GM23338 (cell line): ENCODE results near the gene TUBAL3. TPM values are rescaled to one million over a fixed set of nuclear protein-coding genes. Genes with fewer than 3 reads are reported as not detected.

Source experiments
- ATAC-seq: fragments of 200-7000 bp; cut with Tn5 transposase; 3 replicates; pipeline ENCODE4 v1.9.1; 2020
- DNase-seq: peaks from one replicate; pipeline ENCODE4 v3.0.0-alpha.2; 2015; ENCODE audit warnings: low spot score
- H2AFZ ChIP-seq: fragments of 200-600 bp; sonication (generic); 2 replicates; pipeline ENCODE4 v1.8.0; 2016; ENCODE audit warnings: antibody characterized with exemption, mild to moderate bottlenecking, moderate library complexity
- H3F3A ChIP-seq: fragments of 200-600 bp; sonication (generic); replicated peaks from 2 replicates; pipeline ENCODE4 v1.8.0; 2017; ENCODE audit warnings: antibody characterized with exemption, mixed run types, low read depth
- H3K27ac ChIP-seq: fragments of 200-600 bp; sonication (generic); 2 replicates; pipeline ENCODE4 v1.6.1; 2016; ENCODE audit warnings: low read depth
- H3K27me3 ChIP-seq: fragments of 200-600 bp; sonication (generic); 2 replicates; pipeline ENCODE4 v1.8.0; 2016; ENCODE audit warnings: mild to moderate bottlenecking, mixed run types, moderate library complexity; ENCODE audit not compliant: insufficient read depth
- H3K36me3 ChIP-seq: fragments of 200-600 bp; sonication (generic); 2 replicates; pipeline ENCODE4 v1.8.0; 2016; ENCODE audit warnings: mild to moderate bottlenecking; ENCODE audit not compliant: insufficient read depth
- H3K4me1 ChIP-seq: fragments of 200-600 bp; sonication (generic); 2 replicates; pipeline ENCODE4 v1.8.0; 2016; ENCODE audit warnings: mild to moderate bottlenecking, moderate library complexity; ENCODE audit not compliant: insufficient read depth
- H3K4me2 ChIP-seq: fragments of 200-600 bp; sonication (generic); 2 replicates; pipeline ENCODE4 v1.7.1; 2017; ENCODE audit warnings: mixed run types
- H3K4me3 ChIP-seq: fragments of 200-600 bp; sonication (generic); 2 replicates; pipeline ENCODE4 v1.6.1; 2016; ENCODE audit warnings: mixed run types
- H3K79me2 ChIP-seq: fragments of 200-600 bp; sonication (generic); replicated peaks from 2 replicates; pipeline ENCODE4 v1.8.0; 2017; ENCODE audit warnings: mild to moderate bottlenecking; ENCODE audit not compliant: insufficient read depth
- H3K9me2 ChIP-seq: fragments of 200-600 bp; sonication (generic); 2 replicates; pipeline ENCODE4 v1.8.0; 2017; ENCODE audit not compliant: insufficient read depth
- H4K20me1 ChIP-seq: fragments of 200-600 bp; sonication (generic); replicated peaks from 2 replicates; pipeline ENCODE4 v1.8.0; 2017; ENCODE audit warnings: mild to moderate bottlenecking; ENCODE audit not compliant: insufficient read depth
- H3K27ac Mint-ChIP-seq: 2 replicates; pipeline ENCODE4 v1.8.0; 2020; ENCODE audit warnings: inconsistent platforms, mild to moderate bottlenecking, moderate library complexity, mixed read lengths
- H3K27me3 Mint-ChIP-seq: 3 replicates; pipeline ENCODE4 v1.8.0; 2022; ENCODE audit warnings: low read depth, mild to moderate bottlenecking, moderate library complexity, mixed read lengths, inconsistent platforms; ENCODE audit not compliant: insufficient read depth, poor library complexity
- H3K36me3 Mint-ChIP-seq: 3 replicates; pipeline ENCODE4 v1.8.0; 2021; ENCODE audit warnings: low read depth, mild to moderate bottlenecking, inconsistent platforms, moderate library complexity, mixed read lengths
- H3K4me1 Mint-ChIP-seq: 3 replicates; pipeline ENCODE4 v1.8.0; 2020; ENCODE audit warnings: mild to moderate bottlenecking, inconsistent platforms, mixed read lengths
- H3K4me3 Mint-ChIP-seq: 3 replicates; pipeline ENCODE4 v1.8.0; 2021; ENCODE audit warnings: moderate library complexity, mild to moderate bottlenecking, inconsistent platforms, mixed read lengths
- H3K9me3 Mint-ChIP-seq: 3 replicates; pipeline ENCODE4 v1.8.0; 2020; ENCODE audit warnings: moderate library complexity, mild to moderate bottlenecking, inconsistent platforms, mixed read lengths
- CREB1 ChIP-seq: fragments of 250-450 bp; sonication (Bioruptor Pico); IDR thresholded peaks from 2 replicates; pipeline ENCODE4 v1.5.0; 2020; ENCODE audit warnings: low read depth, mild to moderate bottlenecking, moderate library complexity
- CTCF ChIP-seq, 2 experiments: fragments of 200-600 bp in 1 of 2; sonication (generic) in 1 of 2; conservative IDR thresholded peaks; 2 replicates each; pipeline versions ENCODE4 v1.5.1 to v1.6.1; 2016 to 2017; ENCODE audit warnings: antibody characterized with exemption in 2 of 2, low read depth in 2 of 2, mild to moderate bottlenecking in 2 of 2, moderate library complexity in 1 of 2
- EZH2 ChIP-seq: fragments of 200-600 bp; sonication (generic); IDR thresholded peaks from one replicate; pipeline ENCODE4 v1.8.0; 2017; ENCODE audit warnings: antibody characterized with exemption, mild to moderate bottlenecking, low read depth; ENCODE audit not compliant: unreplicated experiment
- JUNB ChIP-seq: IDR thresholded peaks from one replicate; pipeline ENCODE4 v1.6.1; 2016; ENCODE audit warnings: antibody characterized with exemption; ENCODE audit not compliant: unreplicated experiment
- NANOG ChIP-seq: IDR thresholded peaks from 2 replicates; pipeline ENCODE4 v1.6.1; 2016; ENCODE audit warnings: antibody characterized with exemption, borderline replicate concordance
- POLR2AphosphoS5 ChIP-seq: IDR thresholded peaks from 2 replicates; pipeline ENCODE4 v1.6.1; 2016; ENCODE audit warnings: antibody characterized with exemption, low read depth
- REST ChIP-seq: IDR thresholded peaks from one replicate; pipeline ENCODE4 v1.6.1; 2018; ENCODE audit warnings: antibody characterized with exemption; ENCODE audit not compliant: unreplicated experiment
- STAT1 ChIP-seq: IDR thresholded peaks from one replicate; pipeline ENCODE4 v1.6.1; 2016; ENCODE audit warnings: antibody characterized with exemption; ENCODE audit not compliant: unreplicated experiment
- ZNF114 ChIP-seq: fragments of 250-450 bp; sonication (Bioruptor Pico); IDR thresholded peaks from 2 replicates; pipeline ENCODE4 v1.5.0; 2020; ENCODE audit warnings: mild to moderate bottlenecking, moderate library complexity
- ZNF331 ChIP-seq: fragments of 250-450 bp; sonication (Bioruptor Pico); IDR thresholded peaks from 2 replicates; pipeline ENCODE4 v1.5.0; 2020; ENCODE audit warnings: low read depth, mild to moderate bottlenecking, moderate library complexity
- polyA plus RNA-seq: library from polyadenylated mRNA; unstranded; fragments of >200 nt; fragmentation: Nextera tagmentation; extraction: Ambion mirVana; gene quantifications from 2 replicates; pipeline ENCODE4 v1.2.1, GENCODE V29; 2016
- total RNA-seq: library from RNA; depleted of rRNA; stranded (reverse); fragments of >200 nt; shearing (Covaris generic); gene quantifications from 2 replicates; pipeline ENCODE4 v1.2.3, GENCODE V29; 2014
- TF ChIP-seq, protein P1 (sequence below): IDR thresholded peaks from 2 replicates; pipeline ENCODE4 v1.6.1; 2016; ENCODE audit warnings: antibody characterized with exemption

Gene TUBAL3
- total and polyA plus RNA-seq, 2 experiments from 2014 or later: not detected

DNA sequence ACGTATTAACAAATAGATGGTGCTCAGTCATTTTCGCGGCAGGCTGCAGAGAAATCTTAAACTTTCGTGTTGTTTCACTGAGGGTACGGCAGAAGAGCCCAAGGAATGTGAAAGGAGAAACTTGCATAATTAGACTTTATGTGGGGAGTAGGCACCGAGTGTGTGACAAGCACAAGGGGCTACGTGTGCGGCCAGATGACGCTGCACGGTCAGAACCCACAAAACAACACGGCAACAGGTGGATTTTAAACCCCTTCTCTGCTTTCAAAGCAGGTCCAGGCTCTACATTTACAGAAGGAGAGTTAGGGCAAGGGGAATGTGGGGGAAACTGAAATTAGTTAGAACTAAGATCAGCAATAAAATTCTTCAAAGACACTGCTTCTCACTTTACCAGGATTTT is 40.3 kb downstream of the TUBAL3 start:
- TF ChIP-seq STAT1 (no peak), ZNF331 (CRISPR knock-in tag) (no peak)
- Mint-ChIP-seq H3K9me3 (peaks cover 6% of the 10 kb centered on the region), H3K27me3 (peaks cover 9% of the 10 kb centered on the region), H3K4me1 (no peaks in the 10 kb centered on the region), H3K36me3 (0 out of 3 replicates have a peak, but pooled peaks cover 2% of the 10 kb centered on the region), H3K27ac (no peak overlapping the region), H3K4me3 (no peak overlapping the region)
- no peak overlapping the region for H2AFZ ChIP-seq
- H3K4me2 ChIP-seq: no peak overlapping the region
- H3K9me2 ChIP-seq: peaks cover 6% of the 10 kb centered on the region; the same call in 1 of the 2 replicates
- no peaks in the 10 kb centered on the region for H3K4me1 ChIP-seq
- no peak overlapping the region for H3K27ac ChIP-seq
- no peak overlapping the region for H3K4me3 ChIP-seq
- no peaks in the 10 kb centered on the region for H3F3A ChIP-seq
- no peaks in the 10 kb centered on the region for H3K36me3 ChIP-seq
- no peaks in the 10 kb centered on the region for H3K79me2 ChIP-seq
- no peak for DNase-seq
- H3K27me3 ChIP-seq: no peaks in the 10 kb centered on the region
- ATAC-seq: no peak
- H4K20me1 ChIP-seq: no peaks in the 10 kb centered on the region

- no peak overlapping the region for H3K4me2 ChIP-seq
- no peaks in the 10 kb centered on the region for H3K4me1 ChIP-seq
- H3K9me2 ChIP-seq: peaks cover 6% of the 10 kb centered on the region; the same call in 1 of the 2 replicates
- H3K4me1 Mint-ChIP-seq: no peaks in the 10 kb centered on the region
- no peak overlapping the region for H3K4me3 ChIP-seq
- no peaks in the 10 kb centered on the region for H3K79me2 ChIP-seq
- H3K27ac ChIP-seq: no peak overlapping the region
- no peaks in the 10 kb centered on the region for H4K20me1 ChIP-seq
- H3K27ac Mint-ChIP-seq: no peak overlapping the region
- H3K27me3 ChIP-seq: no peaks in the 10 kb centered on the region
- no peaks in the 10 kb centered on the region for H3K36me3 Mint-ChIP-seq
- no peak overlapping the region for H3K4me3 Mint-ChIP-seq
- no peaks in the 10 kb centered on the region for H3K9me3 Mint-ChIP-seq
- ATAC-seq (no peak), DNase-seq (no peak)
- H3K36me3 ChIP-seq: no peaks in the 10 kb centered on the region
- H2AFZ ChIP-seq: no peak overlapping the region
- H3F3A ChIP-seq: no peaks in the 10 kb centered on the region
- H3K27me3 Mint-ChIP-seq: peaks cover 9% of the 10 kb centered on the region
- TF ChIP-seq POLR2AphosphoS5: no peak
- TF ChIP-seq, protein P1, sequence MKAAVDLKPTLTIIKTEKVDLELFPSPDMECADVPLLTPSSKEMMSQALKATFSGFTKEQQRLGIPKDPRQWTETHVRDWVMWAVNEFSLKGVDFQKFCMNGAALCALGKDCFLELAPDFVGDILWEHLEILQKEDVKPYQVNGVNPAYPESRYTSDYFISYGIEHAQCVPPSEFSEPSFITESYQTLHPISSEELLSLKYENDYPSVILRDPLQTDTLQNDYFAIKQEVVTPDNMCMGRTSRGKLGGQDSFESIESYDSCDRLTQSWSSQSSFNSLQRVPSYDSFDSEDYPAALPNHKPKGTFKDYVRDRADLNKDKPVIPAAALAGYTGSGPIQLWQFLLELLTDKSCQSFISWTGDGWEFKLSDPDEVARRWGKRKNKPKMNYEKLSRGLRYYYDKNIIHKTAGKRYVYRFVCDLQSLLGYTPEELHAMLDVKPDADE: no peak
- no peak for TF ChIP-seq EZH2
- no peak for TF ChIP-seq STAT1
- no peak for TF ChIP-seq CTCF (conservative IDR thresholded peaks at IDR 0.05; ENCODE audit: low read depth in 2 of 2)
- no peak for TF ChIP-seq JUNB
- no peak for TF ChIP-seq NANOG
- no peak for TF ChIP-seq ZNF331 (CRISPR knock-in tag)
- no peak for TF ChIP-seq REST
- no peak for TF ChIP-seq CREB1 (CRISPR knock-in tag)
- TF ChIP-seq ZNF114 (CRISPR knock-in tag): no peak
These were observed 41.8 kb downstream of the TUBAL3 start for GRCh38 chr10:5362873-5363272.
